ENCODE measurements around the gene DUSP2. TPM values are rescaled to one million over a fixed set of nuclear protein-coding genes. Genes with fewer than 3 reads are reported as not detected.

The DUSP2 gene
- 0.22 to 0.56 TPM (median 0.44 TPM) in 5 replicates for total RNA-seq (2022; extraction: Qiagen RNA extraction)

GRCh38 chr2:96145036-96145847 lies at the start of gene DUSP2:
Gene DUSP2 (minus strand): TSS chr2:96145440. CDS start chr2:96145354, 86 bp downstream.

GRCh38 chr2:96138179-96139145 lies 6.8 kb downstream of the DUSP2 start, which contains the start of gene ASTL:
Gene ASTL (minus strand): TSS chr2:96138502. CDS start chr2:96138436, 66 bp downstream.

GRCh38 chr2:96116424-96116878 lies 28.8 kb downstream of the DUSP2 start, which contains the start of gene ADRA2B:
Gene ADRA2B (minus strand): TSS chr2:96116571. CDS start chr2:96116149, 422 bp downstream.

Other genes starting within 250 kb of the DUSP2 start
- gene ANKRD36C, start 153.6 kb downstream of the DUSP2 start, total RNA-seq (2022; extraction: Qiagen RNA extraction): 2.5 to 5.4 TPM (median 5.1 TPM) in 5 replicates
- gene GPAT2, start 110.5 kb downstream of the DUSP2 start, total RNA-seq (2022; extraction: Qiagen RNA extraction): not detected in 5 replicates
- 0.02 to 0.07 TPM (median 0.05 TPM) in 4 of 5 replicates, not detected in the other for gene ADRA2B, start 28.9 kb downstream of the DUSP2 start, total RNA-seq (2022; extraction: Qiagen RNA extraction)
- not detected in 5 replicates for gene ASTL, start 6.9 kb downstream of the DUSP2 start, total RNA-seq (2022; extraction: Qiagen RNA extraction)
- gene STARD7, start 63.4 kb upstream of the DUSP2 start, total RNA-seq (2022; extraction: Qiagen RNA extraction): 90.1 to 100 TPM (median 93.6 TPM) in 5 replicates
- gene TMEM127, start 120.6 kb upstream of the DUSP2 start, total RNA-seq (2022; extraction: Qiagen RNA extraction): 37.8 to 51.2 TPM (median 46.6 TPM) in 5 replicates
- 74.5 to 94.5 TPM (median 91.0 TPM) in 5 replicates for gene CIAO1, start 120.8 kb upstream of the DUSP2 start, total RNA-seq (2022; extraction: Qiagen RNA extraction)
- 121 to 126 TPM (median 124 TPM) in 5 replicates for gene SNRNP200, start 160.1 kb upstream of the DUSP2 start, total RNA-seq (2022; extraction: Qiagen RNA extraction)
- not detected in 5 replicates for gene ITPRIPL1, start 179.9 kb upstream of the DUSP2 start, total RNA-seq (2022; extraction: Qiagen RNA extraction)
- gene NCAPH, start 190.3 kb upstream of the DUSP2 start, total RNA-seq (2022; extraction: Qiagen RNA extraction): 44.4 to 48.7 TPM (median 46.3 TPM) in 5 replicates